B cell (primary cell): Measurements from ENCODE around the gene ABCA2. TPM values are rescaled to one million over a fixed set of nuclear protein-coding genes. Genes with fewer than 3 reads are reported as not detected.

ENCODE experiments used
- ATAC-seq: fragments of 200-7000 bp; cut with Tn5 transposase; one replicate; pipeline ENCODE4 v1.10.0; 2021; ENCODE audit warnings: low read depth, mild to moderate bottlenecking, moderate number of reproducible peaks, moderate library complexity
- CTCF ChIA-PET: fragments of 350-600 bp; sonication (Branson Sonifier 250); formaldehyde crosslinking; loops from one replicate; lab custom pipeline; 2021; ENCODE audit warnings: antibody characterized with exemption, inconsistent platforms; lab: Charles Lee
- POLR2A ChIA-PET: fragments of 350-600 bp; sonication (Branson Sonifier 250); formaldehyde crosslinking; loops from one replicate; lab custom pipeline; 2021; ENCODE audit warnings: antibody characterized with exemption; lab: Charles Lee
- DNase-seq: peaks from one replicate; pipeline ENCODE4 v3.0.0; 2013
- H2AFZ ChIP-seq: 2 replicates; pipeline ENCODE4 v1.6.1; 2012; ENCODE audit warnings: mild to moderate bottlenecking, low read depth, low read length; ENCODE audit not compliant: insufficient read depth, poor library complexity, severe bottlenecking
- H3K27ac ChIP-seq, 2 donors: 1 replicate in 1 of 2; 2 replicates in 1 of 2; pipeline ENCODE4 v1.5.1; 2012 to 2013; ENCODE audit warnings: low read length in 2 of 2, mild to moderate bottlenecking in 2 of 2, moderate library complexity in 1 of 2
- H3K27me3 ChIP-seq, 4 experiments: fragments of 200-600 bp in 1 of 4; sonication (generic) in 1 of 4; replicated peaks in 1 of 4; 1 replicate in 2 of 4; 2 replicates in 2 of 4; pipeline versions ENCODE4 v1.6.1 to v1.7.0; 2013 to 2016; ENCODE audit warnings: low read length in 3 of 4, mild to moderate bottlenecking in 2 of 4, mixed read lengths in 1 of 4, moderate library complexity in 1 of 4; ENCODE audit not compliant: insufficient read depth in 4 of 4, control insufficient read depth in 3 of 4; ENCODE audit errors: control extremely low read depth in 1 of 4
- H3K36me3 ChIP-seq, 2 experiments: replicated peaks in 1 of 2; 1 replicate in 1 of 2; 2 replicates in 1 of 2; pipeline versions ENCODE4 v1.6.1 to v1.7.1; 2013; ENCODE audit warnings: low read length in 1 of 2; ENCODE audit not compliant: insufficient read depth in 2 of 2, control insufficient read depth in 1 of 2; ENCODE audit errors: control extremely low read depth in 1 of 2, extremely low read depth in 1 of 2
- H3K4me1 ChIP-seq, 2 donors: fragments of 200-600 bp in 1 of 2; sonication (generic) in 1 of 2; 1 replicate in 1 of 2; 2 replicates in 1 of 2; pipeline versions ENCODE4 v1.5.1 to v1.6.1; 2013 to 2017; ENCODE audit warnings: low read length in 2 of 2; ENCODE audit not compliant: control insufficient read depth in 2 of 2, insufficient read depth in 2 of 2
- H3K4me2 ChIP-seq: replicated peaks from 2 replicates; pipeline ENCODE3; 2012; ENCODE audit warnings: mild to moderate bottlenecking, low read depth, low read length; ENCODE audit not compliant: poor library complexity, severe bottlenecking
- H3K4me3 ChIP-seq, 5 experiments: fragments of 200-600 bp in 1 of 5; sonication (generic) in 1 of 5; 1 replicate in 3 of 5; 2 replicates in 2 of 5; pipeline versions ENCODE4 v1.5.1 to v1.7.0; 2011 to 2016; ENCODE audit warnings: low read length in 4 of 5, mild to moderate bottlenecking in 4 of 5, low read depth in 2 of 5, control low read depth in 1 of 5, moderate library complexity in 1 of 5; ENCODE audit not compliant: insufficient read depth in 1 of 5; ENCODE audit errors: control extremely low read depth in 1 of 5, extremely low read depth in 1 of 5
- H3K79me2 ChIP-seq: fragments of 200-600 bp; sonication (generic); one replicate; pipeline ENCODE4 v1.6.0; 2016; ENCODE audit warnings: low read length; ENCODE audit not compliant: control insufficient read depth, insufficient read depth
- H3K9ac ChIP-seq: fragments of 200-600 bp; sonication (generic); 2 replicates; pipeline ENCODE4 v1.6.1; 2017; ENCODE audit warnings: mild to moderate bottlenecking, low read length, moderate library complexity
- H3K9me3 ChIP-seq, 3 donors: one replicate each; pipeline versions ENCODE4 v1.6.1 to v1.7.1; 2013; ENCODE audit warnings: low read length in 2 of 3; ENCODE audit not compliant: control insufficient read depth in 2 of 3, insufficient read depth in 1 of 3; ENCODE audit errors: control extremely low read depth in 1 of 3
- H4K20me1 ChIP-seq: 2 replicates; pipeline ENCODE4 v1.6.0; 2012; ENCODE audit warnings: mild to moderate bottlenecking, low read length; ENCODE audit not compliant: insufficient read depth, control insufficient read depth, poor library complexity, severe bottlenecking
- H3K27ac Mint-ChIP-seq: one replicate; pipeline ENCODE4 v1.8.0; 2021; ENCODE audit warnings: mixed read lengths
- H3K27me3 Mint-ChIP-seq: one replicate; pipeline ENCODE4 v1.8.0; 2021; ENCODE audit warnings: mixed read lengths
- H3K4me1 Mint-ChIP-seq: one replicate; pipeline ENCODE4 v1.8.0; 2021; ENCODE audit warnings: mixed read lengths
- H3K4me3 Mint-ChIP-seq: one replicate; pipeline ENCODE4 v1.8.0; 2021; ENCODE audit warnings: mixed read lengths
- H3K9me3 Mint-ChIP-seq: one replicate; pipeline ENCODE4 v1.8.0; 2022; ENCODE audit warnings: mixed read lengths; ENCODE audit not compliant: insufficient read depth
- EZH2 ChIP-seq: IDR thresholded peaks from 2 replicates; pipeline ENCODE4 v1.6.1; 2012; ENCODE audit warnings: borderline replicate concordance, low read depth, mild to moderate bottlenecking, moderate library complexity, low read length; ENCODE audit not compliant: insufficient read depth, poor library complexity, severe bottlenecking
- WGBS: methylation state at CpG from one replicate; pipeline ENCODE4 v1.1.5; 2013; ENCODE audit warnings: missing lambda C conversion rate; ENCODE audit not compliant: insufficient coverage; 5-methylcytosine and 5-hydroxymethylcytosine counted together
- intact Hi-C: fragments of 100-400 bp; cut with micrococcal nuclease; formaldehyde crosslinking; loops from one replicate; pipeline ENCODE4 v1.10.0; 2022
- polyA plus RNA-seq: library from polyadenylated mRNA; depleted of rRNA; stranded (reverse); fragments of >200 nt; gene quantifications from 2 replicates; pipeline ENCODE4 v1.2.3, GENCODE V29; 2012
- total RNA-seq, 2 donors: library from RNA; stranded (reverse); fragments of 120-200 nt in 1 of 2; gene quantifications; 1 replicate in 1 of 2; 2 replicates in 1 of 2; pipeline versions ENCODE4 v1.2.3 to v1.2.4, GENCODE V29; 2013 to 2022
- TF ChIP-seq, protein P1 (sequence below): fragments of 200-600 bp; IDR thresholded peaks from one replicate; pipeline ENCODE4 v1.8.0; 2022; ENCODE audit warnings: antibody characterized with exemption, mild to moderate bottlenecking

The ABCA2 gene
- total and polyA plus RNA-seq, 2 donors (not counting 1 experiment from before 2014, with no cell fraction given), result 30.7 to 61.1 TPM

DNA sequence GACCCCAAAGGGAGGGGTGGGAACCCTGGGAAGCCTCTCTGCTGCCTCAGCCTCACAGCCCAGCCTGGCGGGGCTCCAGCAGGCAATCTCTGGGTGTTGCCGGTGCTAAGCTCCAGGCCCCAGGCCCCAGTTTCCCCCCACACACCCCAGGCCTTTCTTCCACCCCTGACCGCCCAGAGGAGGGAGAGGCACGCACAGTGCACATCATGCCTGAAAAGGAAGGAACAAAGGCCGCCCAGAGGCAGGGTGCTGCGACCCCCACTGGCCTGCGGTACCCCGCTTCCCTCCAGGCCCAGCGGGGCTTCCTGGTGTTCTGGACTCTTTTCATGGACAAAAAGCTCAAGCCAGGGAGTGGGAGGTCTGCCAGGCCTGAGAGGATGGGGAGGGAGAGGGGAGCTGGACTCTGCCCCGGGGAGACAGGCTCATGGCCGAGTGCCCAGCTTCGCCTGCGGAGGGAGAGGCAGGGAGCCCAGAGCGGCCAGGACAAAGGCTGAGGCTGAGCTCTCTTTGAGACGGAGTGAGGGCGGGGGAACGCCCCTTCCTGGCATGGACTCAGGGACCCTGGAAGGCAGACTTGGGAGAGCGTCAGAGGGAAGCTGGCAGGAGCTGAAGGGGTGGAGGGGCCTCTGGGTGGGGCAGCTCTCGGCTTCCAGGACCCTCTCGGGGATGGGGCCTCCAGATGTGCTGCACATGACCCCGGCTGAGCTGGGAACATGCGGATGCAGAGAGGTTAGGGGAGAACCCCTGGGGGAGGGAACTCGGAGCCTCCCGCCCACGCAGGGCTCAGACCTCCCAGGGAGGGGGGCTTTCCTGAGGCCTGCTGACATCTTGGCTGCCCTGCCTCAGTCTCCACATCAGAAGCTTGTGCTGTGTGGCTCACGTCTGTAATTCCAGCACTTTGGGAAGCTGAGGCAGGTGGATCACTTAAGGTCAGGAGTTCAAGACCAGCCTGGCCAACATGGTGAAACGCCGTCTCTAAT lies 27.6 kb upstream of the ABCA2 start:
- CTCF ChIA-PET, result interaction anchor here (0.6 to 2.3 kb wide), 5 partner anchors 9 to 21 kb away, joined by 3 to 9 read pairs (median 6); partner anchors contain the start of gene SAPCD2
- no peak overlapping the region for H3K4me2 ChIP-seq
- H3K4me1 ChIP-seq, result peaks cover 14 to 15% of the 10 kb centered on the region in 2 donors
- no peak for TF ChIP-seq EZH2
- TF ChIP-seq, protein P1, sequence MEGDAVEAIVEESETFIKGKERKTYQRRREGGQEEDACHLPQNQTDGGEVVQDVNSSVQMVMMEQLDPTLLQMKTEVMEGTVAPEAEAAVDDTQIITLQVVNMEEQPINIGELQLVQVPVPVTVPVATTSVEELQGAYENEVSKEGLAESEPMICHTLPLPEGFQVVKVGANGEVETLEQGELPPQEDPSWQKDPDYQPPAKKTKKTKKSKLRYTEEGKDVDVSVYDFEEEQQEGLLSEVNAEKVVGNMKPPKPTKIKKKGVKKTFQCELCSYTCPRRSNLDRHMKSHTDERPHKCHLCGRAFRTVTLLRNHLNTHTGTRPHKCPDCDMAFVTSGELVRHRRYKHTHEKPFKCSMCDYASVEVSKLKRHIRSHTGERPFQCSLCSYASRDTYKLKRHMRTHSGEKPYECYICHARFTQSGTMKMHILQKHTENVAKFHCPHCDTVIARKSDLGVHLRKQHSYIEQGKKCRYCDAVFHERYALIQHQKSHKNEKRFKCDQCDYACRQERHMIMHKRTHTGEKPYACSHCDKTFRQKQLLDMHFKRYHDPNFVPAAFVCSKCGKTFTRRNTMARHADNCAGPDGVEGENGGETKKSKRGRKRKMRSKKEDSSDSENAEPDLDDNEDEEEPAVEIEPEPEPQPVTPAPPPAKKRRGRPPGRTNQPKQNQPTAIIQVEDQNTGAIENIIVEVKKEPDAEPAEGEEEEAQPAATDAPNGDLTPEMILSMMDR, result no peak
- H2AFZ ChIP-seq, result no peak overlapping the region
- H3K36me3 ChIP-seq, result no peaks in the 10 kb centered on the region
- DNase-seq, result no peak
- H3K9ac ChIP-seq, result no peak overlapping the region
- Mint-ChIP-seq H3K27me3 (peaks cover 5% of the 10 kb centered on the region), H3K4me3 (no peak overlapping the region), H3K27ac (no peak overlapping the region), H3K9me3 (no peaks in the 10 kb centered on the region), H3K4me1 (peaks cover 4% of the 10 kb centered on the region)
- POLR2A ChIA-PET, result interaction anchor here (1.0 kb wide), 1 partner anchor 31 kb away, joined by 3 read pairs; the partner anchor contains the start of gene MAN1B1
- H4K20me1 ChIP-seq, result no peaks in the 10 kb centered on the region
- no peak for ATAC-seq
- H3K79me2 ChIP-seq, result no peaks in the 10 kb centered on the region
- H3K9me3 ChIP-seq, result peaks cover 0 to 13% (median 0%) of the 10 kb centered on the region in 3 donors
- no peak overlapping the region for H3K27ac ChIP-seq
- intact Hi-C loops, result no loop called here
- no peak overlapping the region for H3K4me3 ChIP-seq
- WGBS, result 84% methylated on average over 24 of the region's 28 CpGs
- H3K27me3 ChIP-seq, result peaks cover 0 to 37% (median 20%) of the 10 kb centered on the region in 4 experiments
